Measurements from ENCODE around the gene C2CD2. TPM values are rescaled to one million over a fixed set of nuclear protein-coding genes. Genes with fewer than 3 reads are reported as not detected.

The C2CD2 gene
- total RNA-seq, 4 donors from 2014 or later = 35.9 to 43.8 (median 38.9) TPM

GRCh38 chr21:41877901-41878830 is 75.7 kb downstream of the C2CD2 start:
- Histone ChIP-seq H3K4me3 (peak overlapping the region; percentile 91), H3K4me1 (peaks cover 24% of the 10 kb centered on the region), H3K27me3 (no peaks in the 10 kb centered on the region), H3K36me3 (no peaks in the 10 kb centered on the region), H3K9me3 (no peaks in the 10 kb centered on the region), H3K27ac (peak overlapping the region; percentile 68)
- WGBS = under 1% methylated on average over 26 of the region's 48 CpGs
- TF ChIP-seq EP300 (IDR thresholded peaks at IDR 0.05) (no peak), POLR2AphosphoS5 (IDR thresholded peaks at IDR 0.05) (no peak), CTCF (IDR thresholded peaks at IDR 0.05) (no peak), POLR2A (IDR thresholded peaks at IDR 0.05) (no peak)
- DNase-seq (ENCODE audit: low spot score in 2 of 2) = no peak

GRCh38 chr21:41876928-41877652 is 76.7 kb downstream of the C2CD2 start:
- no peak for DNase-seq (ENCODE audit: low spot score in 2 of 2)
- Histone ChIP-seq H3K4me1 (peaks cover 24% of the 10 kb centered on the region), H3K9me3 (no peaks in the 10 kb centered on the region), H3K27me3 (no peaks in the 10 kb centered on the region), H3K27ac (no peak overlapping the region), H3K4me3 (peak overlapping the region; percentile 91), H3K36me3 (no peaks in the 10 kb centered on the region)
- TF ChIP-seq CTCF (IDR thresholded peaks at IDR 0.05) = no peak
- no peak for TF ChIP-seq POLR2AphosphoS5 (IDR thresholded peaks at IDR 0.05)
- TF ChIP-seq POLR2A (IDR thresholded peaks at IDR 0.05) = no peak
- 91% methylated on average over 11 of the region's 11 CpGs for WGBS

GRCh38 chr21:41876396-41876795 is 77.4 kb downstream of the C2CD2 start:
- 89% methylated on average over 8 of the region's 8 CpGs for WGBS
- no peaks in the 10 kb centered on the region for H3K9me3 ChIP-seq
- H3K27ac ChIP-seq = no peak overlapping the region
- DNase-seq (ENCODE audit: low spot score in 2 of 2) = no peak
- TF ChIP-seq POLR2AphosphoS5 (IDR thresholded peaks at IDR 0.05) (no peak), CTCF (IDR thresholded peaks at IDR 0.05) (no peak), POLR2A (IDR thresholded peaks at IDR 0.05) (no peak), EP300 (IDR thresholded peaks at IDR 0.05) (no peak)
- H3K4me3 ChIP-seq = no peak overlapping the region
- H3K27me3 ChIP-seq = no peaks in the 10 kb centered on the region
- H3K36me3 ChIP-seq = no peaks in the 10 kb centered on the region
- peaks cover 24% of the 10 kb centered on the region for H3K4me1 ChIP-seq

- Histone ChIP-seq H3K36me3 (no peaks in the 10 kb centered on the region), H3K27ac (no peak overlapping the region), H3K27me3 (no peaks in the 10 kb centered on the region), H3K4me3 (no peak overlapping the region), H3K4me1 (peaks cover 23% of the 10 kb centered on the region), H3K9me3 (no peaks in the 10 kb centered on the region)
- 94% methylated on average over 8 of the region's 8 CpGs for WGBS
- no peak for DNase-seq (ENCODE audit: low spot score in 2 of 2)
- no peak for TF ChIP-seq CTCF (IDR thresholded peaks at IDR 0.05)
- TF ChIP-seq POLR2AphosphoS5 (IDR thresholded peaks at IDR 0.05) = no peak
Measured at GRCh38 chr21:41875086-41875485, 78.7 kb downstream of the C2CD2 start.

- Histone ChIP-seq H3K9me3 (no peaks in the 10 kb centered on the region), H3K36me3 (no peaks in the 10 kb centered on the region), H3K27ac (no peak overlapping the region), H3K4me3 (no peak overlapping the region), H3K4me1 (peaks cover 18% of the 10 kb centered on the region), H3K27me3 (no peaks in the 10 kb centered on the region)
- no peak for DNase-seq (ENCODE audit: low spot score in 2 of 2)
- TF ChIP-seq CTCF (IDR thresholded peaks at IDR 0.05) (no peak), POLR2A (IDR thresholded peaks at IDR 0.05) (no peak), EP300 (IDR thresholded peaks at IDR 0.05) (no peak), POLR2AphosphoS5 (IDR thresholded peaks at IDR 0.05) (no peak)
- 80% methylated on average over 10 of the region's 11 CpGs for WGBS
Measured at GRCh38 chr21:41874611-41875010, 79.2 kb downstream of the C2CD2 start.

Measured in suprapubic skin (tissue), 4 donors.